GM18511 (cell line): ENCODE measurements around the gene ROCK1.

Experiments used
- ATAC-seq: cut with Tn5 transposase; IDR thresholded peaks from one replicate; pipeline ENCODE4 v1.9.1; 2021; ENCODE audit warnings: mild to moderate bottlenecking, moderate library complexity; ENCODE audit not compliant: unreplicated experiment

ROCK1 gene

DNA sequence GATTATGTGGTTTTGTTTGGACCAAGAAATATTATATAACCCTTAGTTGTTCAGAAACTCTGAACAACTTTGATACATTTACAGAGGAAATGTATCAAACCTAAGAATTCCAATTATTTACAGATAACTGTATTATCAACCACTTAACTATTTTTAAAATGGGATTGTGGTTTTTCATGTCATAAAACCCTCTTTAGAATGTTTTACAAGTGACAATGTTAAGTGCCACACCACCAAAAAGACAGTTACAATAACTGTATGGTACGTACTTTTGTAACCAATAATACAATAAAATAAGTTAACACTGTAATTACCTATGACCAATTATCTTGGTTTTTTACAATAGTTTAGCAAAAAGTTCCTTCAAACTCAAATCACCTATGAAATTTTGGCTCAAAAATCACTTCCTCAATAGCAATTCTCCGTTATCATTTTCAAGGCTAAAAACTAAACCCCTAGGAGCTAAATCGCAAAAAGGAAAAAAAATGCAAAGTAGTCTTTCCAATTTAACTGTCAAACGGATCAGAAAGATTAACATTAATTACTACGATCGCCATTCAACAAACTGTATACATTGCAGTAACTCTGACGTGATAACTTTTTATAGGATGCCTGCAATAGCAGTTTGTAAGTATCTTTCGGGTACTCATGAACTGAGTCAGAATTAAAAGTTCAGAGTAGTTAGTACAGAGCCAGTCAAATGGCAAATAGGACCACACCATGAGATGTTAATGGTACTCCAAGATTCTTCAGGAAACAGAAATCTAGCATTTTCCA is 1.5 kb downstream of the ROCK1 start:
- no peak for ATAC-seq

DNA sequence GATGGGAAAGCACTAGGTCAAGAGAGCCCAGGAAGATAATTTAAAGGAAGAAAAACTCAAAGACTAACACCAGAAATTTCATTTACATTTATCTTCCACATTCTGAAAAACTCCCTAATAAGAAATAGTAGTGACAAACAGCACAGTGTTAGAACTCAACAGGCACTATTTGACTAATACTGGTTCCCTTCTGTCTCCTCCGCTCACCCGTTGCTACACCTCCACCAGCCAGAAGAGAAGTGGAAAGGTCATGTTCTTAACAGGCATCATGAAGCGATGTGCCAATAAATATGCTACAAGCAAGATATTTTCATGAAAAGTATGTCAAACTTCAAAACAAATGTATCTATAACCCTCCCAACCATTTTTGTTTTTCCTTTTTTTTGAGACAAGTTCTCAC is 5.7 kb downstream of the ROCK1 start:
- peak; percentile 57 for ATAC-seq

DNA sequence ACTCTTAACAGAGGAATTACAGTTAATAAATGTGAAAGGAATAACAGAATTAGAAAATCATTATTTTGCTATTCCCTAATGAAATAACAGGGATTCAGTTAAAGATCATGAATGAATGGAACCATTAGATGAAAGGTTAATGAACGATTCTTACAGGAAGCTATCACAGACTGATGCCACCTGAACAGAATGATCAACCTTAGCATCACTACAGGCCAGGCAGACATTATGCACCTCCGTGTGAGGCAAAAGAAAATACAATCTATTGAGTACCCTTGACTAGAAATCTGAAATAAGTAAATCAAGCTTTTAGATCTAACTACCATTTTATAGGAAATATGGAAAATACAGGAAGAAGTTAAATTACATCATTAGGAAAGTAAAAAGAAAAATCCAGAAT is 10.4 kb downstream of the ROCK1 start:
- ATAC-seq: no peak

DNA sequence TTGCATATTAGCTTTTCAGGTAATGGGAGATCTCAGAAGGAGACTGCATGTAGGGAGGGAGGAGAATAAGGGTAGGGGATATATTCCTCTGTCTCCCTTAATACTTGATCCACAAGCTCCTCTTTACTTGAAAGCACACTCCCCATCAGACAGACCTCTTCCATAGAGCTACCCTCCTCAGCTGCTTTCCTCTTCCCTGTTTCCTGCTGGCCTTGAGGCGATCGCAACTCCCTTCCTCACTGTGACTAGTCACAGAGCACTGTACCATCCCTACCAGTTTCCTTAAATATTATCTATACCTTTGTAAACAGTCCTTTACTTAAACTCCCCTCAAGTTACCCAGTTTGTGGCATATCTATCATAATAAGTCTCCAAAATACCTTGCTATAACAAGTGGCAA is 10.9 kb downstream of the ROCK1 start:
- no peak for ATAC-seq

DNA sequence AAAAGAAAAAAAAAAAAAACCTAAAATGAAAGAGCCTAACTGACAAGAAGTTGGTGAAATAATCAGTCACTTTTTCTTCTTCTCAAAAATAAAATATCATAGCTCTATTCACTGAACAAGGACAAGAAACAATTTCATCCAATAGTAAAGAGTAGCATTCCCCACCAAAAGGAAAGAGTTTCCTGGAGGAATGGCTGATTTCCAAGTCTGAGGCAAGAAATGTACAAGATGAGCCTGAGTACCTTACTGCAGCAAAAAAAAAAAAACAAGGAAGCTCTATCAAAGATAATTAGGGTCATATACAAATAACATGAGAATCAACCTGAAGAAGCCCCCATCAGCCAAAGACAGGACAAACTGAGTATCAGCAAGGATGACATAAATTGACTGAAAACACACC is 11.5 kb downstream of the ROCK1 start:
- no peak for ATAC-seq

- peak; percentile 91 for ATAC-seq
Measured at GRCh38 chr18:21099442-21099841, 12.2 kb downstream of the ROCK1 start.

- no peak for ATAC-seq
Measured at GRCh38 chr18:21096760-21097159, 14.9 kb downstream of the ROCK1 start.

DNA sequence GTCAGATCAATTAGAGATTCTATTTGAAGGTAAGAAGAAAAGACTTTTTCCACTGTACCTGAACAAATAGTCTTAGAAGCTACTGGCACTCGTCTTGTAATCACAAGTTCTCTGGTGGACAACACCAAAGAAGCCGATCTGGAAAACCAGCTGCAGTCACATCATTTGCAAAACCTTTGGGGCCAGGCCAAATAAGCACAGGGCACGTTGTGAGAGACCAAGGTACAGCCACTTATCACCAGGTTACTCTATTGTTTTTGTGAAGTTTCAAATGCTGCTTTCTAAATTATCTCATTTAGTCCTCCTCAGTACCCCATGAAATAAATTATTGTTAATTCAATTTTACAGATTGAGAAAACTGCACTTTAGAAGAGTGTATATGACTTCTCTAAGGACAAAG is 18.5 kb downstream of the ROCK1 start:
- no peak for ATAC-seq

GRCh38 chr18:21090680-21091079 is 20.9 kb downstream of the ROCK1 start:
- no peak for ATAC-seq

DNA sequence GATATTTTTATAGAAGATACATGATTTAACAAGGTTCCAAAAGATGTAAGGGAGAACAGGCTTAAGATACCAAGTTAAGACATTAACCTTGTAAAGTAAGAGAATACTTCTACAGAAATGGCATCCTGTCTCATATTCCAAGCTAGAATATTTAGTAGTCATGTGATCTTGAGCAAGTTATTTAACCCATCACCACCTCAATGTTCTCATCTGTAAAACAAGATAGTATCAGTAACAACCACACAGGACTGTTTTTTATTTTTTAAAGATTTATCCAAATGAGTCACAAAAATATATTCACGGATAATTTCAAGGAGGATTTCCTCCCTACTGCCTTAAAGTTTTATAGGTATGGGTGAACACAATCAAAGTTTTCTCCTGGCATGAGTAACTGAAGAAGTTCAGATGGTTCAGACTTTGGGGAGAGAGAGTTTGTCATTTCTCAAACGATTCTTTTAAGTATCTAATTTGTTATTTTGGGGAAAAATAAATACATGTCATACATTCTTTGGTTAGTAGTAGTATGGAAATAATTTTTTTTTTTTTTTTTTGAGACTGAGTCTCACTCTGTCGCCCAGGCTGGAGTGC is 25.9 kb downstream of the ROCK1 start:
- ATAC-seq: no peak

DNA sequence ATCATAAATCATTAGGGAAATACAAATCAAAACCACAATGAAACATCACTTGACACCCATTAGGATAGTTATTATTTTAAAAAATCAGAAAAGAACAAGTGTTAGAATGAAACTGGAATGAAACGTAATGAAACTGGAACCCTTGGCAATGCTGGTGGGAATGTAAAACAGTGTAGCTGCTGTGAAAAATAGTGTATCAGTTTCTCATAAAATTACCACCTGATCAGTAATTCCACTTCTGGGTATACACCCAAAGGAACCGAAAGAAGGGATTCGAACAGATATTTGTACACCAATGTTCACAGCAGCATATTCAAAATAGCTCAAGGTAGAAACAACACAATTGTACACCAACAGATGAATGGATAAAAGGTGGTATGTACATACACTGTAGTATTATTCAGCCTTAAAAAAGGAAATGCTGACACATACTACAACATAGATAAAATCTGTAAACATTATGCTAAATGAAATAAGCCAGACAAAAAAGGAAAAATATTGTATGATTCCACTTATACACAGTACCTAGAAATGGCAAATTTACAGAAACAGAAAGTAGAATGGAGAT is 27.0 kb downstream of the ROCK1 start:
- no peak for ATAC-seq

- no peak for ATAC-seq
Measured at GRCh38 chr18:21083017-21083416, 28.6 kb downstream of the ROCK1 start.

DNA sequence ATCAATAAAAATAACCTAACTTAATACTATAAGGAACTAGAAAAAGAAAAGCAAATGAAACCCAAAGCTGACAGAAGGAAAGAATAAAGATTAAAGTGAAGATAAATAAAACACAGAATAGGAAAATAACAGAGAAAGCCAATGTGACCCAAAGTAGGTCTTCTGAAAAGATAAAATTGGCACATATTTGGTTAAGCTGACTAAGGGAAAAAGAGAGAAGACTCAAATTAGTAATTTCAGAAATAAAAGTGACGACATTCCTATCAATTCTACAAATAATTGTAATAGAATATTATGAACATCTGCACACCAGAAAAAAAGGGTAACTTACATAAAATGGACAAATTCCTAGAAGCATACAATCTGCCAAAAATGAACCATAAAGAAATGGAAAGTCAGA is 30.2 kb downstream of the ROCK1 start:
- no peak for ATAC-seq

- no peak for ATAC-seq
Measured at GRCh38 chr18:21080576-21080975, 31.0 kb downstream of the ROCK1 start.

- no peak for ATAC-seq
Measured at GRCh38 chr18:21074336-21075323, 37.0 kb downstream of the ROCK1 start.

GRCh38 chr18:21073180-21073579 is 38.4 kb downstream of the ROCK1 start:
- ATAC-seq: no peak

DNA sequence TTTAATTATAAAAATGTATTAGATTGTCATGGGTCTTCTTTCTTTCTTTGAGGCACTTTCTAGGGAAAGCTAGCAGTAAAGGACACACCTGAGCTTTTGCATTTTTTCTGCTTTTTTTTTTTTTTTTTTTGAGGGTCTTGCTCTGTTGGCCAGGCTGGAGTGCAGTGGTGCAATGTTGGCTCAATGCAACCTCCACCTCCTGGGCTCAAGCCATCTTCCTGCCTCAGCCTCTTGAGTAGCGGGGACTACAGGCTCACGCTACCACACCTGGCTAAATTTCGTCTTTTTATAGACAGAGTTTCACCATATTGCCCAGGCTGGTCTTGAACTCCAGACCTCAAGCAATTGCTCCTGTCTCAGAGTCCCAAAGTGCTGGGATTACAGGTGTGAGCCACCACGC is 40.5 kb downstream of the ROCK1 start:
- no peak for ATAC-seq

DNA sequence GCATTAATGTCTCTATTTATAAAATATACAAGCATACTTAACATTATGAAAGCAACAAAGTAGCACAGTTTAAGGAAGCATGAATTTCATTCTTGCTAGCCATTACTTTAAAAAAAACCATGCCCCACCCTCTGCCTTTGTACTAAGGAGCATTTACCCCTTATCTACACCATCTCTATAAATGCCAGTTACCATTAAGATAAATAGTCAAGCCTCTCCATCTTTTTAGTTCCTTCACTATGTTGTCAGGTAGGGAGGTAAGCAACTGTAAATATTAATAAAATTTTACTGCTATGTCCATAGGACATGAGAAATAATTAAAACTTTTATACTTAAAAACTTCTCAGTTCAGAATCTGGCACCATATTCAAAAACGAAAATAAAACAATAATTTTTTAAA is 42.1 kb downstream of the ROCK1 start:
- ATAC-seq: no peak

GRCh38 chr18:21064347-21064746 is 47.3 kb downstream of the ROCK1 start:
- no peak for ATAC-seq

GRCh38 chr18:21063011-21063410 is 48.6 kb downstream of the ROCK1 start:
- no peak for ATAC-seq

GRCh38 chr18:21057112-21057511 is 54.5 kb downstream of the ROCK1 start:
- no peak for ATAC-seq
